NCI-H1417 treated with DMSO at 0.1 percent for 48 hours (cell line): ENCODE measurements around the gene MOAP1.
"Not testable (repeated sequence)": the region's sequence is repeated elsewhere in the genome, so short reads cannot be mapped to it uniquely, and the experiment has no call there.

Source experiments
- DNase-seq: peaks from one replicate; lab custom pipeline; 2025; lab: John Stamatoyannopoulos, UW

The MOAP1 gene, protein sequence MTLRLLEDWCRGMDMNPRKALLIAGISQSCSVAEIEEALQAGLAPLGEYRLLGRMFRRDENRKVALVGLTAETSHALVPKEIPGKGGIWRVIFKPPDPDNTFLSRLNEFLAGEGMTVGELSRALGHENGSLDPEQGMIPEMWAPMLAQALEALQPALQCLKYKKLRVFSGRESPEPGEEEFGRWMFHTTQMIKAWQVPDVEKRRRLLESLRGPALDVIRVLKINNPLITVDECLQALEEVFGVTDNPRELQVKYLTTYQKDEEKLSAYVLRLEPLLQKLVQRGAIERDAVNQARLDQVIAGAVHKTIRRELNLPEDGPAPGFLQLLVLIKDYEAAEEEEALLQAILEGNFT

DNA sequence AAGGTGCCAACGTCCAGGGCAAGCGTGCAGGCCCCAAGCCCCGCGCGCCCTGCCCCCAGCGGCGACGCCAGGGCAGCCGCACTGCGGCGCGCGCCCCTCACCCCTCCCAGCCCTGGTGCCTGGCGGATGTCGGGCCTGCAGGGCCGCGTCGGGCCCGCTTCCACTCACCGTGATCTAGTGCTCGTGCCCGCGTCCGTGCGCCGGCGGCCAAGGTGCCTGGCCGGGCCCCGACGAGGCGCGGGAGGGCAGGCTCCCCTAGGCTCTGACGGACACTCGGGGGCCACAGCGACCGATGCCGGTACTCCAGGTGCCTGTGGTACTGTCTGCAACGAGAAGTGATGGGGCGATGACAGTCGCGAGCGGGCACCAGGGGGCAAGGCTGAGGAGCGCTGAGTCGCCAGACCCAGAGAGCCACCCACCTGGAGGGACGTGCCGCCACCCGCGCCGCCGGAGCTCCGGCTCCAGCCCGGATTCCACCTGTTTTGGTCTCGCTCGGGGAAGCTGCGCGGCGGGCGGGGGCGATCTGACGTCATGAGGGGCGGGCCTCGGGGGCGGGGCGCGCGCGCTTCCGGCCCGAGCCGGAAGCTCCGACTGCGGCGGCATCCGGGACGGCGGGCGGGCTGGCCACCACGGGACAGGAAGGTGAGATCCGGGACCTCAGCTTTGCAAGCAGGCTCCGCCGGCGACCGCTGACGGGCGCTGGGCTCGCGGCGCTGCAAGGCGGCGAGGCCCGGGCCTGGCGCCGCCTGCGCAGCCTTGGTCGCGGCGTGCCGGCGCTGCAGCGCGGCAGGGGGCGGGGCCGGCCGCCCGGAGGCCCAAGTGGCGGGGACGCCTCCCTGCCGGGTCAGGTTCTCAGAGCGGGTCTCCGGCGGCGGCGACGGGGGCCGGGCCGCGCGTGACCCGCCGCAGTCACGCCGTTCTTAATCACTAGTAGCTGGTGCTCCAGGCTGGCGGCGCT is at the start of gene MOAP1, which contains the start of gene LYSET:
MOAP1 (minus strand) TSS at position 507 of the 958 bp plus-strand sequence. CDS start 655 bp downstream, outside the sequence.
LYSET (plus strand) TSS at position 927 of the 958 bp plus-strand sequence. CDS start 89 bp downstream, outside the sequence.
- no peak for DNase-seq

DNA sequence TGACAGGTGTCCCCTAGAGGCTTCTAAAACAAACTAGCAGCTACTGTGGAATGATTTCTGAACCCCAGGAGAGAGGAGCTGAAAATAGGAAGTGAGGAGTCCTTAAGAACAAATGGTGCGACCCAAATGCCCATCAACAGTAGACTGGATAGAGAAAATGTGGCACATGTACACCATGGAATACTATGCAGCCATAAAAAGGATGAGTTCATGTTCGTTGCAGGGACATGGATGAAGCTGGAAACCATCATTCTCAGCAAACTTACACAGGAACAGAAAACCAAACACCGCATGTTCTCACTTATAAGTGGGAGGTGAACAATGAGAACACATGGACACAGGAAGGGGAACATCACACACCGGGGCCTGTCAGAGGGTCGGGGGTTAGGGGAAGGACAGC is 48.4 kb upstream of the MOAP1 start:
- not testable (repeated sequence) for DNase-seq

DNA sequence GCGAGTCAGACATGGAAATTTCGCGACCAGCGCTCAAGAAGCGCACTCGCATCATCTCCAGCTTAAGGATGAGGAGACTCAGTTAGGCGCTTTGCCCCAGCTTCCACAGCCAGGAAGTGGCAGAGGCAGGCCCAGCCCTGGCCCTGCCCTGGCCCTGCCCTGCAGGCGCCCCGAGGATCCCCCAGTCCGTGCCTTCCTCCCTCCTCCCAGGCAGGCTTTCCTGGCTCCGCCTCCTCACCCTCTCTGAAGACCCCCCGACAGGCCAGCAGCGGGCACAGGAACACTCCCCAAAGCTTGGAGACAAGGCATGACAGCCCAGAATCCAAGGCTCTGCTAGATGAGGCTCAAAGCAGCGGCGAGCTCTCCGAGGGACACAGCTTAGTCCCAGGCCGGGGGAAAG is 47.5 kb upstream of the MOAP1 start:
- no peak for DNase-seq

DNA sequence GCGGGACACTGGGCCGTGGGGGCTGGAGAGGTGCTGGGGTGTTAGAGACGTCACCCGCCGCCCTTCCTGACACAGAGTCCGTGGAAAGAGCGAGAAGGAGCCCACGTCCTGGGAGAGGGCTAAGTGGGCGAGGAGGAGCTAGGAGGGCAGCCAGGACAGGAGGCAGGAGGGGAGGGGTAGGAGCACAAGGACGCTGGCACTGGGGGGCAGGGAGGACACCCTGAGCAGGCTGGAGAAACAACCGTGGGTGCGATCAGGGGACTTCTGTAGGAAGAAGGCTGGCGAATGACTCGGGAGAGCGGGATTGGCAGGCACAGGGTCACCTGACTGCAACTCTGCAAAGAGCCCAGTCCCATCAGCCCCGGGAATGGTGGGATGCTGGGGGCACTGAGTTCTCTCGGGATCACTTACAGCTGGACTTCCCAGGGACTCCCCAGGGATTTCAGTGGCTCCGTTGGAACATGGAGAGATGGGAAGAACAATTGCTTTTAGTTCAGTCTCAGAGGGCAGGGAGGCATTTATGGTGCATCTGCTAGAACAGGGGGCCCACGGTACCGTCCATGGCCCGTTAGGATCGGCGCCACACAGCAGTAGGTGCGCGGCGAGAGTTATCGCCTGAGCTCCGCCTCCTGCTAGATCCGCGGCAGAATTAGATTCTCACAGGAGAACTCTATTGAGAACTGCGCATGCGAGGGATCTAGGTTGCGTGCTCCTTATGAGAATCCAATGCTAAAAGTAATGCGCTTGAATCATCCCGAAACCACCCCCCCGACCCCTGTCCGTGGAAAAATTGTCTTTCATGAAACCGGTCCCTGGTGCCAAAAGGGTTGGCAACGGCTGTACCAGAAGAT is 46.7 kb upstream of the MOAP1 start:
- no peak for DNase-seq

DNA sequence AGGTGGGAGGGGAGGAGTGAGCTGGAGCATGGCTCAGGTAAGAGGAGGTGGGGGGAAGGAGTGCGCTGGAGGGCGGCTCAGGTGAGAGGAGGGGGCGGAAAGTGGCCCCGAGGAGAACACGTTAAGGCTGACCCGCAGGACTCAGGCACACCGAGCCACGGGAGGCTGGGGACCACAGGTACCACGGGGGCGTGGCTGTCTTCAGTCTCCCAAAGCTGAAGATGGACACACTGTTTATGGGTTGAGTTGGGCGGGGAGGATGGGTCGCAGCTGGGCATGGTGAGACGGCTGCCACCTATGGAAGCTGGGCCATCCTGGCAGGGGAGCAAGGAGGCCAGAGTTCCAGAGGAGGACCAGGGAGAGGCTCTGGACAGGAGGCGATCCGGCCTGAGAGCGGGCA is 45.8 kb upstream of the MOAP1 start:
- DNase-seq, result no peak

DNA sequence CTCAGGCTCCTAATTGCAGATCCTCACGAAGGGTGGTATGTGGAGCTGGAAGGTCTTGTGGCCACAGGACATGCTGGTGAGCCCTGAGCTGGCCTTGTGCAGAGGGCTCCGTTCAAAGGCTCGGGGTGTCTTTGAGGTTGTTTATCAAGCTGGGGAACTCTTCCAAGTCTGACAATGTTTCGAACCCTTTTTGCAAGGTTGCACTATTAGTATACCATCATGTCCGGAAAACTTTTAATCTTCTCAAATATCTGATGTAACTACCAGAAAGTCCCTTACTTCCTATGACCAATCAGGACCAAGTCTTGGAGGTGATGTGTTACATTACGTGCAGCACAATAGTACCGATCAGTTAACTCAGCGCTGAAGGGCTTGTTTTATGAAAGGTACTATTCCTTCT is 43.9 kb upstream of the MOAP1 start:
- DNase-seq, result no peak

DNA sequence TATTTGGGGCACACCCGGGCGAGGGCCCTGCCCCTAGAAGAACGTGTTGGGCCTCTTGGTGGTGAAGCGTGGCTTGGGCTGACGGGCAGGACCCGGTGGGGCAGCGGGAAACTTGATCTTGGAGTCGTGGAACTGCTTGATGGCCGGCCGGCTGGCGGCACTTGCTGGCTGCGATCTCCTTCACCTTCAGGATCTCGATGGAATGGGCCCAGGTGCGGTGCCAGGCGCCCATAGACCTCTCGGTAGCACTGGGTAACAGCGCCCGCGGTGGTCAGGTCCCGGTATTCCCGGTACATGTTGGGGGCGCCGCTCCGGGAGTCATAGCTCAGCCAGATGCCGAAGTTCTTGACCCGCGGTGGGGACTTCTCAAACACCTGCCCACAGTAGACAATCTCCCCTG is 38.9 kb upstream of the MOAP1 start:
- no peak for DNase-seq

DNA sequence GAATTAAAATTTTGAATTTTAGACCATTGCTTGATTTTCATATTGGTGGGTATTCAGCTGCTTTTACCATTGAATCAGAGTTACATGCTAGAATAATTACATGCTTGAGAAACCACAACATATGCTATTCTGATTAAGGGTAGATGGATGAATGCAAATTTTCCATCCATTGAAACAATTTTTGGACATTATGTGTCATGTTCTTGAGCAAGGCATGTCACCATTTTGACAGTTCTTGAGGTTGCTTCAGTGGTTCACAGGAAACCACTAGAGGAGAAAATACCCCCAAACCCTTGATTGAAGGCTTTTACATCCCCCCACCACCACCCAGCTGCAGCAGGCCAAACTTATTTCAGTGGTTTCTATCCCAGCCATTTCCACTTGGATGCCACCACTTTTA is 35.8 kb upstream of the MOAP1 start:
- DNase-seq, result no peak

DNA sequence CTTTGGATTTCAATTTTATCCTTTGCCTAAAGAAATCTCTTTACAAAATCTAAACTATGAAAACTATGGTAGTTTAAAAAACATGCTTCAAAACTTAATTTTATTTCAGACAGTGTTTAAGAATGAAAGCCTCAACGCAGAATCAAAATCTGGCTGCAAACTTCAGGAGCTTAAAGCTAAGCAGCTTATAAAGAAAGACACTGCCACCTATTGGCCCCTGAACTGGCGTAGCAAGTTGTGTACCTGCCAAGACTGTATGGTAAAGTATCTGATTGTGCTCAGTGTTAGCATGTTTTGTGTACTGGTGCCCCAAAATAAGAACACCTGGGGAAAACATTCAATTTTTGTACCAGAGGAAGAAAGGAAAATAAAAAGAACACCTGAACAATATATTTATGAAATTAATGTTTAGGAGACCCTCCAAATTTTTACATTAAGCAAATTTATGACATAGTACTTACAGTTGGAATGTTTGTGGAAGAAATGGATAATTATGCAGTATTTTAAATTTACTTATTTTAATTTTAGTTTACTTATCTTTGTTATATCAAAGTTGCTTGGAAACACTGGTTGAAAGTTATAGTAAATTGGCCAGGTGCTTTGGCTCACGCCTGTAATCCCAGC is 34.5 kb upstream of the MOAP1 start:
- no peak for DNase-seq

DNA sequence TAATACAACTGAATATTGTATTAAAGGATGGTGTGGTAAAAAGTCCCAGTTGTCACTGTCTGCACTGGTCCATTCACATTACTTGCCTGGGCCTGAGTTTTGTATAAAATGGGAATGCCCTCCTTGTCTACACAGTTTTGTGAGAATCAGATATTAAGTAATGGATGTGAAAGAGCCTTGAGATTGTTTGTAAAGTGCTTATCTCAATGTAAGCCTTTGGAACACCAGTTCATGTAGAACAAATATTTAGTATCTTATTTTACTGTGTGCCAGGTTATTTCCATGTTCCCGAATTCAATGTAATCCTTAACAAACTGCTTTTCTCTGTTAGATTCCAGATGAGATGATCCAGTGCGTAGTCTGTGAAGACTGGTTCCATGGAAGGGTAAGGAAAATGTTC is 29.9 kb upstream of the MOAP1 start:
- no peak for DNase-seq

DNA sequence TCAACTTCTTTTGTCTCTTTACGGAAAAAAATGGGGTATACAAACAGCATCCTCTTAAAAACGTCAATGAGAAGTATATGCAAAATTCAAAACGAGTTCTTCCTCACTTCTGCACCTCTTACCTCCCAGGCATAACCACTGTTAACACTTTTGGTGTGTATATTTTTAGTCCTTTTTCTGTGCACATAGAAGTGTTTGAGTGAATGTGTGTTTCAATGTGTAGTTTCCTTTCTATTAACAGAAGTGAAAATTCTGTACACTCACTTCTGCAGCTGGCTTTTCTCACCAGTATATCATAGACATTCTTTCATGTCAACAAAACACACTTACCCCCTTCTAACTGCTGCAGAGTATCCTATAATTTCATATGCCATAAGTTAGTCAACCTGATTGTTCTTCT is 27.7 kb upstream of the MOAP1 start:
- DNase-seq, result no peak

DNA sequence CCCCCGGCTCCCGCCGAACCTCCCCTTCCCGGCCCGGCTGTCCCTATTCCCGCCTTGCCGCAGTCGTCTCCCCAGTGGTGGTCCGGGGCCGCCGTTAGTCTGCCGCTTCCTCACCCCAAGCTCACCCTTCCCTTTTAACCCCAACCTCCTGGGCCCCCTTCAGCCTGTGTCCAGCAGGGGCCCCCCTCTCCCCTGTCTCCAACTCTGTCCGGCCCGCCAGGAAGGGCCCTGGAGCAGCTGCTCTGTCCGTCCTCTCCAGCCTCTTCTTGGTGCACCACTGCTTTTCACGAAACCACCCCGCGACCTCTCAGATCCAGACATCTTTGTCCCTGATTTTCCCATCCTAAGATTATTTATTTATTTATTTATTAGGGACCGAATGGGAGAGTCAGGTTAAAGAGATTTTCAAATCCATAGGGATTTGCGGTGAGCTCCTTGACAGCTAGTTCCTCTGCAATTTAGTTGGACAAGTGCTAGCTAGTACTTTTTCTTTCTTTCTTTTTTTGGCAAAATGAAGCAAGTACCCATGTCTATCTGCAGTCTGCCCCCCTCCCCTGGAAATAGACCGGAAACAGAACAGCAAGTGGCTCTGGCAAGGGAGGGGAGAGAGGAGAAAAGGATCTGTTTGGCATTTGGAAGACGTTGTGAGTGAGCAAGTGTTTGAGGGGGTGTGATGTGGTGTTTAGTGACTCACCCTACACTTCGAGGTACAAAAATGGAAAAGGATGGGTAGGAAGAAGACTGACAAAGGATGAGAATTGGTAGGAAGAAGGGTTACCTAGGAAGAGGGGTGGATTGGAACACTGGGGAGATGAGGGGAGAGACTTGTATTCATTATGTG is 23.0 kb upstream of the MOAP1 start:
- peak; percentile 19 for DNase-seq

DNA sequence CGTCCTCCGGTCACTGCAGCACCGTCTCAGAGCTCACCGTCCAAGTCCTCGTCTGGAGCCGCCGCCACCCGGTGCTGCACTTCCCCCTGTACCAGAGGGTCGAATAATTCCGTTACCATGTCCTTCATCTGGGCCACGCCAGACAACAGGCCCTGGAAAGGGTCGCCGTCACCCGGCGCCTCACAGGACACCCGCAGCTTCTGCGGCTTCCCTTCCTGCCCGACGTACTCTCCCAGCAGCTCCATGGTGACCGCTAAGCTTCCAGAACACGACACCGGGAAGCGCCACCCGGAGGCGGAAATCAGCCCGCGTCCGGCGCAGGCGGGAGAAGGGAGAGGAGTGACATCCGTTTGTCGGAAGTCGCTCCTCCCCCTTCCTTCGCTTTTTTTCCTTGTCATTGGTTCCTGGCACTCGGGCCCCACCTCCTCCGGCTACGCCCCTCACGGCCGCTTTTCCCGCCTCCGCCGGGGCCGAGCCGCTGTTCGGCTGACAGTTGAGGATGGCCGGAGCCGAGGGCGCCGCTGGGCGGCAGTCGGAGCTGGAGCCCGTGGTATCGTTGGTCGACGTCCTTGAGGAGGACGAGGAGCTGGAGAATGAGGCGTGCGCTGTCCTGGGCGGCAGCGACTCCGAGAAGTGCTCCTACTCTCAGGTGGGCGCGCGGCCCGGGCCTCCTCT is 22.2 kb upstream of the MOAP1 start, which contains the start of the genes GON7 and UBR7:
GON7 (minus strand) TSS at position 273 of the 675 bp plus-strand sequence; CDS start at position 245, 28 bp downstream.
UBR7 (plus strand) TSS at position 464 of the 675 bp plus-strand sequence; CDS start at position 500, 36 bp downstream.
- peak; percentile 96 for DNase-seq

DNA sequence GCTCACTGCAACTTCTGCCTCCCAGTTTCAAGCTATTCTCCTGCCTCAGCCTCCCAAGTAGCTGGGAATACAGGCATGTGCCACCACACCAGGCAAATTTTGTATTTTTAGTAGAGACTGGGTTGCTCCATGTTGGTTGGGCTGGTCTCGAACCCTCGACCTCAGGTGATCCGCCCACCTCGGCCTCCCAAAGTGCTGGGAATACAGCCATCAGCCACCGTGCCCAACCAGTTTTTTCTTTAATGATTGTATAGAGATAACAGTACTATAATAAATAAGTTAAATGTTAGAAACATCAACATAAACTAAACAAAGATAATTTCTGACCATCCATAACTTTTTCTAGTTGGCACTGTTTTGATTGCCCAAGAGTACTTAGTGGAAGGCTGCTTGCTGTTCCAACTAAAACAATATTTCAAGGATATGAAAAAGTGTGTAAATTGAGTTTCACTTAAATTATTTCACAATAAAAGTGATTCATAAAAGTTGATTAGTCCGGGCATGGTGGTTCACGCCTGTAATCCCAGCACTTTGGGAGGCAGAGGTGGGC is 16.5 kb upstream of the MOAP1 start:
- DNase-seq, result no peak

DNA sequence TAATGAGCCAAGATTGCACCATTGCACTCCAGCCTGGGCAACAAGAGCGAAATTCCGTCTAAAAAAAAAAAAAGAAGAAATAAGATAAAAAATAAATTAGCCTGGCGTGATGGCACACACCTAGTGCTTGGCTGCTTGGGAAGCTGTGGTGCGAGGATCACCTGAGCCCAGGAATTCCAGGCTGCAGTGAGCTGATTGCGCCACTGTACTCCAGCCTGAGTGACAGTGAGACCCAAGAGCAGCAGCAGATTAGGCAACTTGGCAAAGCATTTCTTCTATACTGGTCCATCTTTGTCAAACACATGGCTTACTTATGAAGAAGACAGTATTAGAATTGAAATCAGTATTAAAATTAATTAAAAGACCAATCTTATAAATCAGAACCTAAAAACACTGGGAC is 15.9 kb upstream of the MOAP1 start:
- DNase-seq, result no peak

DNA sequence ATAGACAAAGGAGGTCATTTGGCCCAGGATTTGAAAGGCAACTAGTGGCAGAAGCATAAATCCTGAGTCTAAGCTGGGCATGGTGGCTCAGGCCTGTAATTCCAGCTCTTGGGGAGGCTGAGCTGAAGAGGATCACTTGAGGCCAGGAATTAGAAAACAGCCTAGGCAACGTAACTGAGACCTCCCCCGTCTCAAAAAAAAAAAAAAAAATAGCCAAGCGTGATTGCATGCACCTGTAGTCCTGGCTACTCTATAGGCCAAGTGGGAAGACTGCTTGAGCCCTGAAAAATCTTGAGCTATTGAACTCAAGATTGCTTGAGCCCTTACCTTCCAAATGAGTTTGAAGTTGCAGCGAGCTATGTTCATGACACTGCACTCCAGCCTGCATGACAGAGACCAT is 14.3 kb upstream of the MOAP1 start:
- no peak for DNase-seq

DNA sequence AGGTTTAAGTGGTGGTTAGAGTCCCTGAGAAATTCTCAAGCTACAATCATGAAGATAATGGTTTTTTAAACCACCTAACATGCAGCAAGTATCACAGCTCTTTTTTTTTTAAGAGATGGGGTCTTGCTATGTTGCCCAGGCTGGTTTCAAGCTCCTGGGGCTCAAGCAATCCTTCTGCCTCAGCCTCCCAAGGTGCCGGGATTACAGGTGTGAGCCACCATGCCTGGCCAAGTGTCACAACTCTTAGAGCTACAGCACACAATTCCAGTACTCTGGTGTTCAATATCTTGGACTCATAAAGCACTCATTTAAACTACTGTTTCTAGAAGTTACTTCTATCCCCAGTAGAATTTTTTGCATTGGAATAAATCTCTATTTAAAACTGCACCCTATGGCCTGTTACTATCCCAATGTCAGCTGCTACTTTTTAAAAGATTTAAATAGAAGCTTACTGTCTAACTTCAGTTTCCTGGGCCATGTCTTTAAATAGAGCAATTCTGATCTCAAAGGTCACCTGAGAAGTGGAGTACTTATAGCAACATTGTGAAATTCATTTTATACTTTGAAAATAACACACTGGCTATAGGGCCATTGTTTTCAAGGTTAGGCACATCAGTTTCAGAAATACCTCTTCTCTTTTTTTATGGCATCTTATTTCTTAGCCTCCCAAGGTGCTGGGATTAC is 10.8 kb upstream of the MOAP1 start:
- DNase-seq, result no peak

DNA sequence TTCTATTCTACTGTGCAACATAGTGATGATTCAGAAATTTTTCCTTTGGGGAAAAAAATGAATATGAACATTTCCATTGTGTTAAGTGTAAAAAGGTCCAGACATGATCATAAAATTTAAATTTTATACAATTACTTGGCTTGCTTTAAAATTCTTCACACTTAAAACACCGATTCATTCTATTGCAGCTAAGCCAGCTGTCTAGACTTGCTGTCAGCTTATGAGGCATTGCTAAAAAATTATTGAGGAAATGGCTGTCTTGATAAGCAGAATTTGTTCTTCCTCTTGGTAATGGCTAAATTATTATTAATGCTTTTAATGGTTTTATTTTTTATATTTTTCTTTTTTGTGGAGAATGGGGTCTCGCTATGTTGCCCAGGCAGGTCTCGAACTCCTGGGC is 2.3 kb upstream of the MOAP1 start:
- DNase-seq, result no peak

DNA sequence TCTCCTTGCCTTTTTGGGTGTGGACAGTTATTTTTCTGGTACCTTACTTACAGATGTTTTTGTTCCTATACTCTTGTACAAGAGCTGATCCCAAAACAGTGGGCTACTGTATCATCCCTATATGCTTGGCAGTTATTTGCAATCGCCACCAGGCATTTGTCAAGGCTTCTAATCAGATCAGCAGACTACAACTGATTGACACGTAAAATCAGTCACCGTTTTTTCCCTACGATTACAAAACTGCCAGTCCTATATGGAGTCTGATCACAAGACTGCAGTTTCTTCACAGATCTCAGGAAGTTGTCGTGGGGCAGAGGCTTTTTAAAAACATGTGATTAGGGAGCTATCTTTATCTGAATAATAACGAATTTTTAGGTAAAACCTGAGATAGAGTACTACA is 1.8 kb upstream of the MOAP1 start:
- no peak for DNase-seq
